ENCODE measurements around the gene BTBD19. TPM values are rescaled to one million over a fixed set of nuclear protein-coding genes. Genes with fewer than 3 reads are reported as not detected.
"Not testable (repeated sequence)": the region's sequence is repeated elsewhere in the genome, so short reads cannot be mapped to it uniquely, and the experiment has no call there.

Gene BTBD19
- polyA plus RNA-seq, 1 donor, result 13.0 TPM

GRCh38 chr1:44831516-44831915, 23.2 kb downstream of the BTBD19 start:
- Histone ChIP-seq H3K4me1 (ENCODE audit: control insufficient read depth, insufficient read depth, low read length) (peaks cover 29% of the 10 kb centered on the region), H3K4me3 (ENCODE audit: low read length) (no peak overlapping the region), H3K9me3 (ENCODE audit: control insufficient read depth, low read depth, low read length) (no peaks in the 10 kb centered on the region), H3K27ac (ENCODE audit: low read length) (no peak overlapping the region), H3K36me3 (ENCODE audit: control insufficient read depth, insufficient read depth, low read length) (no peaks in the 10 kb centered on the region), H3K27me3 (ENCODE audit: control insufficient read depth, insufficient read depth, low read length) (no peaks in the 10 kb centered on the region)
- peak in 1 of 2 donors; percentile 43 for DNase-seq
- WGBS (ENCODE audit: insufficient coverage, low lambda C conversion rate), result no CpG with 5 or more reads among the region's 9 CpGs

- Histone ChIP-seq H3K4me1 (ENCODE audit: control insufficient read depth, insufficient read depth, low read length) (peaks cover 22% of the 10 kb centered on the region), H3K4me3 (ENCODE audit: low read length) (no peak overlapping the region), H3K27me3 (ENCODE audit: control insufficient read depth, insufficient read depth, low read length) (no peaks in the 10 kb centered on the region), H3K36me3 (ENCODE audit: control insufficient read depth, insufficient read depth, low read length) (no peaks in the 10 kb centered on the region), H3K9me3 (ENCODE audit: control insufficient read depth, low read depth, low read length) (no peaks in the 10 kb centered on the region), H3K27ac (ENCODE audit: low read length) (no peak overlapping the region)
- no CpG with 5 or more reads among the region's 13 CpGs for WGBS (ENCODE audit: insufficient coverage, low lambda C conversion rate)
- no peak for DNase-seq
These were observed 23.9 kb downstream of the BTBD19 start for GRCh38 chr1:44832056-44832705.

GRCh38 chr1:44834328-44834727, 26.0 kb downstream of the BTBD19 start:
- DNase-seq, result no peak
- Histone ChIP-seq H3K4me1 (ENCODE audit: control insufficient read depth, insufficient read depth, low read length) (peaks cover 18% of the 10 kb centered on the region), H3K36me3 (ENCODE audit: control insufficient read depth, insufficient read depth, low read length) (no peaks in the 10 kb centered on the region), H3K9me3 (ENCODE audit: control insufficient read depth, low read depth, low read length) (no peaks in the 10 kb centered on the region), H3K27ac (ENCODE audit: low read length) (no peak overlapping the region), H3K4me3 (ENCODE audit: low read length) (no peak overlapping the region), H3K27me3 (ENCODE audit: control insufficient read depth, insufficient read depth, low read length) (no peaks in the 10 kb centered on the region)
- 44% methylated on average over 1 of the region's 7 CpGs for WGBS (ENCODE audit: insufficient coverage, low lambda C conversion rate)

DNA sequence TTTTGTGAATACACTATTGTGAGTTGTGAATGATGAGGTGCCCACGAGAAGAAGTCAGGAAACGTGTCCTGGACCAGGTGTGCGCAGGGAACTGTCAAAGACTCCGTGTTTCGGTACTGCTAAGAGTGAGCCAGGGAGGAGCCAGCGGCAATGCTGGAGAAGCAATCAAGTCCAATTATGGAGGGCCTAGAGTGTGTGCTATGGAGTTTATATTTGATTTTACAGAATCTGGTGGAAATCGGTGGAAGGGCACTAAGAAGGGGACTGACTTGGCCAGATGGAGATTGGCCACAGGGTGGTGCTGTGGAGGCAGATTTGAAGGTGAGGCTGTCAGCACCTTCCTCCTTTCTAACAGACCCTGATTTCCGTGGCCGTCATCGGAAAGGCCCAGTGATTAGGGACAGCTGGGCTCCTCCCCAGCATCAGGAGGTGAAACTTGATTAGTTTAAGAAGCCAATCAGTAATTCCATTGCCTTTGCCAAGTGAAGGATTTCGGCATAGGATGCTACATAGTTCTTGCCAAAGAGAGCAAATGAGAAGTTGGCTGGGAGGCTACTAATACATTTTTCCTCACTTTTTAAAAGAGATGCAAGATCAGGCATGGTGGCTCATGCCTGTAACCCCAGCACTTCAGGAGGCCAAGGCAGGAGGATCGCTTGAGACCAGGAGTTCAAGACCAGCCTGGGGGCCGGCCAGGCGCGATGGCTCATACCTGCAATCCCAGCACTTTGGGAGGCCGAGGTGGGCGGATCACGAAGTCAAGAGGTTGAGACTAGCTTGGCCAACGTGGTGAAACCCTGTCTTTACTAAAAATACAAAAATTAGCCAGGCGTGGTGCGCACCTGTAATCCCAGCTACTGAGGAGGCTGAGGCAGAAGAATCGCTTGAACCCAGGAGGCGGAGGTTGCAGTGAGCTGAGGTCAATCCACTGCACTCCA, 27.7 kb downstream of the BTBD19 start:
- no CpG with 5 or more reads among the region's 23 CpGs for WGBS (ENCODE audit: insufficient coverage, low lambda C conversion rate)
- DNase-seq, result peak; percentile 73 to 76
- Histone ChIP-seq H3K4me3 (ENCODE audit: low read length) (no peak overlapping the region), H3K4me1 (ENCODE audit: control insufficient read depth, insufficient read depth, low read length) (peaks cover 12% of the 10 kb centered on the region), H3K27me3 (ENCODE audit: control insufficient read depth, insufficient read depth, low read length) (no peaks in the 10 kb centered on the region), H3K36me3 (ENCODE audit: control insufficient read depth, insufficient read depth, low read length) (no peaks in the 10 kb centered on the region), H3K27ac (ENCODE audit: low read length) (no peak overlapping the region), H3K9me3 (ENCODE audit: control insufficient read depth, low read depth, low read length) (no peaks in the 10 kb centered on the region)

GRCh38 chr1:44838294-44838693, 30.0 kb downstream of the BTBD19 start:
- DNase-seq; H3K36me3 ChIP-seq (ENCODE audit: control insufficient read depth, insufficient read depth, low read length); H3K9me3 ChIP-seq (ENCODE audit: control insufficient read depth, low read depth, low read length); H3K4me1 ChIP-seq (ENCODE audit: control insufficient read depth, insufficient read depth, low read length); H3K27ac ChIP-seq (ENCODE audit: low read length); H3K4me3 ChIP-seq (ENCODE audit: low read length); H3K27me3 ChIP-seq (ENCODE audit: control insufficient read depth, insufficient read depth, low read length): not testable (repeated sequence)
- no CpG with 5 or more reads among the region's 11 CpGs for WGBS (ENCODE audit: insufficient coverage, low lambda C conversion rate)

DNA sequence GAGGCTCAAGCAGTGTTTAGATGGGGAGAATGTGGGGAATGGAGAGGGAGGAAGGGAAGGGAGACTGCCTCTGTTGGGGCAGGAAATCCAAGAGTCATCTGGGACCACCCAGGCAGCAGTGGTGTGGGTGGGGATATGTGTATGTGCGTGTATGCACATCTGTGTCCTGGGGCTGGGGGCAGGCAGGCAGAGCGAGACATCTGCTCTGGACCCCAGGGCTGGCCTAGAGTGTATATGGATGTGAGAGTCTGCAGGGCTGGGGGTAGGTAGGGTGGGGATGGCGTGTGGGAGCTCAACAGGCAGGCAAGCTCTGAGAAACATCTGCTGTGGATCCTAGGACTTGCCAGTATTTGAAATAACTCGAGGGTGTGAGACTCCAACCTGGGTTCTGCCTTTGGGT, 31.3 kb downstream of the BTBD19 start:
- no peak overlapping the region for H3K4me3 ChIP-seq (ENCODE audit: low read length)
- H3K27me3 ChIP-seq (ENCODE audit: control insufficient read depth, insufficient read depth, low read length), result no peaks in the 10 kb centered on the region
- no peak overlapping the region for H3K27ac ChIP-seq (ENCODE audit: low read length)
- H3K9me3 ChIP-seq (ENCODE audit: control insufficient read depth, low read depth, low read length), result peaks cover 3% of the 10 kb centered on the region
- H3K4me1 ChIP-seq (ENCODE audit: control insufficient read depth, insufficient read depth, low read length), result peaks cover 6% of the 10 kb centered on the region
- WGBS (ENCODE audit: insufficient coverage, low lambda C conversion rate), result no CpG with 5 or more reads among the region's 4 CpGs
- DNase-seq, result peak in 1 of 2 donors; percentile 29
- H3K36me3 ChIP-seq (ENCODE audit: control insufficient read depth, insufficient read depth, low read length), result no peaks in the 10 kb centered on the region

- H3K36me3 ChIP-seq (ENCODE audit: control insufficient read depth, insufficient read depth, low read length), result no peaks in the 10 kb centered on the region
- peak in 1 of 2 donors; percentile 42 for DNase-seq
- peak overlapping the region; percentile 11 for H3K27ac ChIP-seq (ENCODE audit: low read length)
- H3K4me3 ChIP-seq (ENCODE audit: low read length), result peak overlapping the region; percentile 65
- WGBS (ENCODE audit: insufficient coverage, low lambda C conversion rate), result no CpG with 5 or more reads among the region's 16 CpGs
- H3K27me3 ChIP-seq (ENCODE audit: control insufficient read depth, insufficient read depth, low read length), result no peaks in the 10 kb centered on the region
- H3K9me3 ChIP-seq (ENCODE audit: control insufficient read depth, low read depth, low read length), result peaks cover 3% of the 10 kb centered on the region
- H3K4me1 ChIP-seq (ENCODE audit: control insufficient read depth, insufficient read depth, low read length), result peaks cover 2% of the 10 kb centered on the region
These were observed 34.2 kb downstream of the BTBD19 start for GRCh38 chr1:44842486-44842861.

- Histone ChIP-seq H3K9me3 (ENCODE audit: control insufficient read depth, low read depth, low read length) (peaks cover 3% of the 10 kb centered on the region), H3K27ac (ENCODE audit: low read length) (peak within 1 kb of the TSS; percentile 11), H3K27me3 (ENCODE audit: control insufficient read depth, insufficient read depth, low read length) (no peaks in the 10 kb centered on the region), H3K4me3 (ENCODE audit: low read length) (peak within 1 kb of the TSS; percentile 65), H3K4me1 (ENCODE audit: control insufficient read depth, insufficient read depth, low read length) (peaks cover 2% of the 10 kb centered on the region), H3K36me3 (ENCODE audit: control insufficient read depth, insufficient read depth, low read length) (no peaks in the 10 kb centered on the region)
- peak; percentile 61 to 77 for DNase-seq
- WGBS (ENCODE audit: insufficient coverage, low lambda C conversion rate), result no CpG with 5 or more reads among the region's 72 CpGs
These were observed 34.7 kb downstream of the BTBD19 start, which contains the start of gene PTCH2 for GRCh38 chr1:44842862-44843655. Gene PTCH2 (minus strand): TSS chr1:44843253. CDS start chr1:44842932, 321 bp downstream.

GRCh38 chr1:44846985-44847384, 38.7 kb downstream of the BTBD19 start:
- Histone ChIP-seq H3K4me3 (ENCODE audit: low read length) (no peak overlapping the region), H3K9me3 (ENCODE audit: control insufficient read depth, low read depth, low read length) (peaks cover 3% of the 10 kb centered on the region), H3K4me1 (ENCODE audit: control insufficient read depth, insufficient read depth, low read length) (peaks cover 2% of the 10 kb centered on the region), H3K36me3 (ENCODE audit: control insufficient read depth, insufficient read depth, low read length) (peaks cover 7% of the 10 kb centered on the region), H3K27me3 (ENCODE audit: control insufficient read depth, insufficient read depth, low read length) (no peaks in the 10 kb centered on the region), H3K27ac (ENCODE audit: low read length) (no peak overlapping the region)
- DNase-seq, result no peak
- no CpG with 5 or more reads among the region's 1 CpG for WGBS (ENCODE audit: insufficient coverage, low lambda C conversion rate)

DNA sequence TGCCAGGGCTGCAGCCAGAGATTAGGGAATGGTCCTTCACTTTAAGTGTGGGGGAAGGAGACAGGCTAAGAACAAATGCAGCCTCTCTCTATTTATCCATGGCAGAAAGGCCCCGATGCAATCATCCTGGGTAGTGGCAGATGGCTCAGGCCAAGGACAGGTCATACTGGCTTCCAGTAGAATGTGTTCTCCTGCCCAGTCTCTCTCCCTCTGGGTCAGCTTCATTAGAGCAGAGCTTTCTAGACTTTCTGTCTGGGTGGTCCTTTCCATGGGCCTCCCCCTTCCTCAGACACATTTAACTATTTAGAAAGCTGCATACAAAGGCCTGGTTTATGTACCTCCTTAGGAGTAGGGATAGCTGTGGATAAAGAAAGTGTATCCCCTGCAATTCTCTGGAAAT, 39.5 kb downstream of the BTBD19 start:
- no peak overlapping the region for H3K4me3 ChIP-seq (ENCODE audit: low read length)
- H3K4me1 ChIP-seq (ENCODE audit: control insufficient read depth, insufficient read depth, low read length), result peaks cover under 1% of the 10 kb centered on the region
- H3K9me3 ChIP-seq (ENCODE audit: control insufficient read depth, low read depth, low read length), result peaks cover under 1% of the 10 kb centered on the region
- no CpG with 5 or more reads among the region's 1 CpG for WGBS (ENCODE audit: insufficient coverage, low lambda C conversion rate)
- no peak for DNase-seq
- H3K27ac ChIP-seq (ENCODE audit: low read length), result no peak overlapping the region
- H3K27me3 ChIP-seq (ENCODE audit: control insufficient read depth, insufficient read depth, low read length), result no peaks in the 10 kb centered on the region
- H3K36me3 ChIP-seq (ENCODE audit: control insufficient read depth, insufficient read depth, low read length), result peaks cover 7% of the 10 kb centered on the region

Measured in large intestine (tissue), 3 donors.